Stimulated activated CD8-positive, alpha-beta memory T cell treated with anti-CD3 and anti-CD28 coated beads, Interleukin-4, amount 100 ng/mL, for 24 hours (primary cell): ENCODE measurements around the gene SLC23A2.

Source experiments
- DNase-seq: peaks from one replicate; pipeline ENCODE4 v3.0.0-alpha.2; 2020; ENCODE audit warnings: low read depth

The SLC23A2 gene

DNA sequence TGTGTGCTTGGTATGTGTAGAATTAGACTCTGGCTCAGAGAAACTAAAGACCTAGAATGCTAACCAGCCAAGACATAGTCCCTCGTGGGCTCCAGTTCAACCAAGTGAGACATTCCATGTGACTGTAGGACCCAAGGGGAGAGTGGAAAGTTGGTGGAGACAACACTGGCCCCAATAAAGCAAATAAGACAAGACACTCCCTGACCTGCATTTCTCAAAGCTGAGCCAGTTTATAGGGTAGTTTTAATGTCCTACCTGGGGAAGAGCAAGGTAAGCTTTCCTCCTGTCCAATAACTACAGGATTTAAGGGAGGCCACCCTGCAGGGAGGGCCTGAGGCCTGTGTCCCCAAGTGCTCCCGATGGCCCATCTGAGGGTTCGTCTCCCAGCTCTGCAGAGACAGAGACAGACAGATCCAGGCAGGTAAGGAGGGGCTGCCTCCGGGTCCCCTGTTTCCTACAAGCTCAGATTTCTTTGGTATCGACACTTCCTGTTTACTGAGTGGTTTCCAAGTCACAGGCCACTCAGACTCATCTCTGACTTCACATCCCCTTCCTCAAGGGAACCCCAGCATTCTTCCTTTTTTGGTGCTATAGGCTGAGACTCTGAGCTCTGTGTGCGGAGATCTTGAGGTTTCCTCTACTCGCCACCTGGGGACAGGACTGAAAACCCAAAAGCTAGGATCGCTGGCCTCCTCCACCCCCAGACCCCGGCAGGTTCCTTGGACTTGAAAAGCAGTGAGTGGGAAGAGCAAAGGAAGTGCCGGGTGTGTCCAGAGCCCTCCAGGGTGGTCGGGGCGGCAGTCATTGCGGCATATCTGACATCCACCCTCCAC is 187.2 kb downstream of the SLC23A2 start:
- no peak for DNase-seq

- DNase-seq: no peak
These were observed 188.0 kb downstream of the SLC23A2 start for GRCh38 chr20:4813076-4813862.

- no peak for DNase-seq
These were observed 188.7 kb downstream of the SLC23A2 start for GRCh38 chr20:4812641-4813075.

- DNase-seq: no peak
These were observed 189.1 kb downstream of the SLC23A2 start for GRCh38 chr20:4812216-4812615.

DNA sequence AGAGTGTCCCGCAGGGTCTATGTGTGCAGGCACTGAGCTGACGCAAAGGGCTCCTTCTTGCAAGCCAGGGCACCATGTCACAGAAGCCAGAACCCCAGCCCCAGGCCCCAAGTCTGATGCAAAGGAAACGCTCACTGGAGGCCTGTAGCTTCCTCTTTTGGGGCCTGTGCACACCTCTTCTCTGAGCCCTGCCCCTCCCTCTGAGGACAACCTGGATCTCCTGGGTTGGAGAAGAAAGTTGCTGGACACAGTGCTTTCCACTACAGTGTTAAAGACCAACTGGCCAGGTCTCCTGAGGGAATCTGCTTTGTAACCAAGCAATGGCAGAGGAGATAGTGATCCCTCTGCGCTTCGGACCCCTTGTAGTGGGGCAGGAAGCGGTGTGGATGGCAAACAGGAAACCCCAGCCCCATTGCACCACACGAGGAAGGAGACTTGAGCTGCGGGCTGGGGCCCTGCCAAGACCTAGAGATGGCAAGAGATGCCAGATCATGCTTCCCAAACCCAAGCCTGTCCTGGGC is 189.6 kb downstream of the SLC23A2 start:
- DNase-seq: no peak

GRCh38 chr20:4811257-4811656 is 190.1 kb downstream of the SLC23A2 start:
- no peak for DNase-seq

DNA sequence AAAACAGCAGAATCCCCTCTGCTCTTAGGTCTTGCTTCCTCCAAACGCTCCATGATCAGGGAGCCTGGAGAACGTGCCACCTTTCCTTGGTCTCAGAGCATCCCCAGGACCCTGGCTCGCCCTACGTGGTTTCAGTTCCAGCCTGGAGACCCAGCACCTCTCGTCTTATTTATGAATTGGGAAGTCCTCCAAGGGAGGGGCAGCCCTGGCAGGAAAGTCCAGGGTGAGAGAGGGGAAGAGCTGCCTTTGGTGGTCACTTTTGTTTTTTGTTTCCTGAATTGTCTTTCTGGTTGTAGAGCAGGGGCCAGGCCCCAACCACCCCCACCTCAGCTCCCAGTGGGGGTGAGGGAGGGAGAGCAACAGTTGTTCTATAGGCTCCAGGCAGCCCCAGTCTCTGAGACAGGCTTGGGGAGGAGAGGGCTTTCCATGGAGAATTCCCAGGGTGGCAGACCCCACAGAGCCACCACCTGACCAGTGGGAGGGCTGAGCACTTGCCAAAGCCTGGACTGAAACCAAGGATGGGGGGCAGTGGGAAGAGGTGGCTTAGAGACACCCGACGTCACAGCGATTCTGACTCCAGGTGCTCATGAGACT is 190.8 kb downstream of the SLC23A2 start:
- no peak for DNase-seq

DNA sequence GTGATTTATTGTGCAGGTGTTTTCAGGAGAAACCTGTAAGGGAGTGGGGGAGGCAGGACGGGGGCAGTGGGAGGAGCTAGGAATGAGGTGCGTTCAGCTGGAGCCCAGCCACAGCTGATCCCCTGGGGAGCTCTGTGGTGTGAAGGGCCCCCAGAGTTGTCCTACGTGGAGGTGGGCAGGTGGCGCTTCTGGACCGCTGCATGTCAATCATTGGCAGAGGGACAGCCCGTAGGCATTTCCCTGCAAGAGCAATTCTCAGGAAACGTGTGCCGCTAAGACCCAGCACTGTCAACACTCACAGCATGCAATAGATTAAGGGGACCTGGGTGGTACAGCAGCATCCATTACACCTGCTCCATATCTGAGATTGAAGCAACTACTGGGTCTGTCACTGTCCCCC is 191.6 kb downstream of the SLC23A2 start:
- DNase-seq: no peak

- DNase-seq: no peak
These were observed 192.4 kb downstream of the SLC23A2 start for GRCh38 chr20:4808872-4809271.

- no peak for DNase-seq
These were observed 195.5 kb downstream of the SLC23A2 start for GRCh38 chr20:4805663-4806449.

GRCh38 chr20:4802527-4802926 is 198.8 kb downstream of the SLC23A2 start:
- no peak for DNase-seq
